COLO668 (cell line): ENCODE measurements around the gene PRSS8.

Source experiments
- DNase-seq: peaks from one replicate; lab custom pipeline; 2025; ENCODE audit not compliant: unreplicated experiment; lab: John Stamatoyannopoulos, UW

PRSS8 gene

GRCh38 chr16:31130336-31130891 is 5.1 kb downstream of the PRSS8 start:
- no peak for DNase-seq

- no peak for DNase-seq
Measured at GRCh38 chr16:31129568-31130335, 5.8 kb downstream of the PRSS8 start.

GRCh38 chr16:31128711-31129567 is 6.6 kb downstream of the PRSS8 start:
- no peak for DNase-seq

GRCh38 chr16:31127182-31127581 is 8.3 kb downstream of the PRSS8 start:
- no peak for DNase-seq

- no peak for DNase-seq
Measured at GRCh38 chr16:31125844-31126243, 9.7 kb downstream of the PRSS8 start.

GRCh38 chr16:31120129-31120528 is 15.4 kb downstream of the PRSS8 start:
- no peak for DNase-seq

GRCh38 chr16:31118223-31119155 is 17.0 kb downstream of the PRSS8 start:
- DNase-seq: no peak

- DNase-seq: peak; percentile 98
Measured at GRCh38 chr16:31117384-31118222, 17.9 kb downstream of the PRSS8 start, which contains the start of gene KAT8. Gene KAT8 (plus strand): TSS chr16:31117664. CDS start chr16:31117682, 18 bp downstream.

GRCh38 chr16:31114468-31114867 is 21.1 kb downstream of the PRSS8 start:
- no peak for DNase-seq

GRCh38 chr16:31113121-31114120 is 22.1 kb downstream of the PRSS8 start:
- no peak for DNase-seq

- no peak for DNase-seq
Measured at GRCh38 chr16:31112711-31113110, 22.8 kb downstream of the PRSS8 start.

- DNase-seq: no peak
Measured at GRCh38 chr16:31111881-31112466, 23.6 kb downstream of the PRSS8 start.

GRCh38 chr16:31110106-31111034 is 25.2 kb downstream of the PRSS8 start:
- DNase-seq: no peak

GRCh38 chr16:31109622-31110021 is 25.9 kb downstream of the PRSS8 start:
- no peak for DNase-seq

GRCh38 chr16:31108794-31109558 is 26.6 kb downstream of the PRSS8 start:
- no peak for DNase-seq

- peak; percentile 76 for DNase-seq
Measured at GRCh38 chr16:31108035-31108793, 27.3 kb downstream of the PRSS8 start, which contains the start of gene BCKDK. Gene BCKDK (plus strand): TSS chr16:31108386. CDS start chr16:31109224, 838 bp downstream.
